NB4 (cell line): Measurements from ENCODE around the gene SV2B.

Source experiments
- MAX ChIP-seq: IDR thresholded peaks from 2 replicates; pipeline ENCODE4 v1.6.1; 2011; ENCODE audit warnings: low read depth, low read length
- MYC ChIP-seq: IDR thresholded peaks from 2 replicates; pipeline ENCODE4 v1.6.1; 2011; ENCODE audit warnings: low read depth, low read length
- POLR2A ChIP-seq: IDR thresholded peaks from 2 replicates; pipeline ENCODE4 v1.6.1; 2011; ENCODE audit warnings: mild to moderate bottlenecking; ENCODE audit not compliant: insufficient read length; ENCODE audit errors: extremely low read depth
- TF ChIP-seq, protein P1 (sequence below): IDR thresholded peaks from one replicate; pipeline ENCODE4 v1.5.1; 2012; ENCODE audit warnings: low read depth, low read length

GRCh38 chr15:91109885-91110284 lies 9.8 kb downstream of the SV2B start:
- TF ChIP-seq, protein P1, sequence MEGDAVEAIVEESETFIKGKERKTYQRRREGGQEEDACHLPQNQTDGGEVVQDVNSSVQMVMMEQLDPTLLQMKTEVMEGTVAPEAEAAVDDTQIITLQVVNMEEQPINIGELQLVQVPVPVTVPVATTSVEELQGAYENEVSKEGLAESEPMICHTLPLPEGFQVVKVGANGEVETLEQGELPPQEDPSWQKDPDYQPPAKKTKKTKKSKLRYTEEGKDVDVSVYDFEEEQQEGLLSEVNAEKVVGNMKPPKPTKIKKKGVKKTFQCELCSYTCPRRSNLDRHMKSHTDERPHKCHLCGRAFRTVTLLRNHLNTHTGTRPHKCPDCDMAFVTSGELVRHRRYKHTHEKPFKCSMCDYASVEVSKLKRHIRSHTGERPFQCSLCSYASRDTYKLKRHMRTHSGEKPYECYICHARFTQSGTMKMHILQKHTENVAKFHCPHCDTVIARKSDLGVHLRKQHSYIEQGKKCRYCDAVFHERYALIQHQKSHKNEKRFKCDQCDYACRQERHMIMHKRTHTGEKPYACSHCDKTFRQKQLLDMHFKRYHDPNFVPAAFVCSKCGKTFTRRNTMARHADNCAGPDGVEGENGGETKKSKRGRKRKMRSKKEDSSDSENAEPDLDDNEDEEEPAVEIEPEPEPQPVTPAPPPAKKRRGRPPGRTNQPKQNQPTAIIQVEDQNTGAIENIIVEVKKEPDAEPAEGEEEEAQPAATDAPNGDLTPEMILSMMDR: no peak
- TF ChIP-seq POLR2A: no peak
- TF ChIP-seq MAX: no peak
- TF ChIP-seq MYC: no peak
